HL-60 (cell line): Measurements from ENCODE around the gene ACO1.

Experiments used
- DNase-seq, 2 experiments: peaks; one replicate each; pipeline ENCODE4 v3.0.0-alpha.2; 2010 to 2020; ENCODE audit warnings: low read depth in 1 of 2, low spot score in 1 of 2
- H3K27ac ChIP-seq: fragments of 250-450 bp; sonication (Bioruptor Pico); replicated peaks from 2 replicates; pipeline ENCODE4 v1.5.1; 2020; ENCODE audit warnings: mild to moderate bottlenecking, moderate library complexity
- H3K27me3 ChIP-seq: fragments of 250-450 bp; sonication (Bioruptor Pico); 2 replicates; pipeline ENCODE4 v1.5.1; 2021; ENCODE audit warnings: mild to moderate bottlenecking, moderate library complexity; ENCODE audit not compliant: insufficient read depth, poor library complexity, severe bottlenecking
- H3K4me3 ChIP-seq: replicated peaks from 2 replicates; pipeline ENCODE4 v1.5.1; 2011; ENCODE audit warnings: mild to moderate bottlenecking, control low read depth, low read length; ENCODE audit not compliant: insufficient read depth
- CTCF ChIP-seq: IDR thresholded peaks from one replicate; pipeline ENCODE4 v1.5.1; 2011; ENCODE audit warnings: low read length, control low read depth, inconsistent platforms; ENCODE audit not compliant: insufficient read depth
- GABPA ChIP-seq: IDR thresholded peaks from 2 replicates; pipeline ENCODE4 v1.6.1; 2012; ENCODE audit warnings: low read depth
- POLR2AphosphoS5 ChIP-seq: IDR thresholded peaks from 2 replicates; pipeline ENCODE4 v1.6.1; 2012; ENCODE audit warnings: low read depth
- SPI1 ChIP-seq: IDR thresholded peaks from 2 replicates; pipeline ENCODE4 v1.6.1; 2012; ENCODE audit warnings: low read depth, mild to moderate bottlenecking, borderline replicate concordance
- TF ChIP-seq, protein P1 (sequence below): IDR thresholded peaks from 2 replicates; pipeline ENCODE4 v1.6.1; 2012; ENCODE audit warnings: low read depth; ENCODE audit not compliant: insufficient replicate concordance

The ACO1 gene

GRCh38 chr9:32389365-32389764 is 4.9 kb downstream of the ACO1 start:
- no peak overlapping the region for H3K4me3 ChIP-seq
- no peak for DNase-seq
- no peaks in the 10 kb centered on the region for H3K27me3 ChIP-seq
- H3K27ac ChIP-seq = no peak overlapping the region
- TF ChIP-seq SPI1 = no peak
- no peak for TF ChIP-seq POLR2AphosphoS5
- TF ChIP-seq CTCF = no peak
- no peak for TF ChIP-seq GABPA
- TF ChIP-seq, protein P1, sequence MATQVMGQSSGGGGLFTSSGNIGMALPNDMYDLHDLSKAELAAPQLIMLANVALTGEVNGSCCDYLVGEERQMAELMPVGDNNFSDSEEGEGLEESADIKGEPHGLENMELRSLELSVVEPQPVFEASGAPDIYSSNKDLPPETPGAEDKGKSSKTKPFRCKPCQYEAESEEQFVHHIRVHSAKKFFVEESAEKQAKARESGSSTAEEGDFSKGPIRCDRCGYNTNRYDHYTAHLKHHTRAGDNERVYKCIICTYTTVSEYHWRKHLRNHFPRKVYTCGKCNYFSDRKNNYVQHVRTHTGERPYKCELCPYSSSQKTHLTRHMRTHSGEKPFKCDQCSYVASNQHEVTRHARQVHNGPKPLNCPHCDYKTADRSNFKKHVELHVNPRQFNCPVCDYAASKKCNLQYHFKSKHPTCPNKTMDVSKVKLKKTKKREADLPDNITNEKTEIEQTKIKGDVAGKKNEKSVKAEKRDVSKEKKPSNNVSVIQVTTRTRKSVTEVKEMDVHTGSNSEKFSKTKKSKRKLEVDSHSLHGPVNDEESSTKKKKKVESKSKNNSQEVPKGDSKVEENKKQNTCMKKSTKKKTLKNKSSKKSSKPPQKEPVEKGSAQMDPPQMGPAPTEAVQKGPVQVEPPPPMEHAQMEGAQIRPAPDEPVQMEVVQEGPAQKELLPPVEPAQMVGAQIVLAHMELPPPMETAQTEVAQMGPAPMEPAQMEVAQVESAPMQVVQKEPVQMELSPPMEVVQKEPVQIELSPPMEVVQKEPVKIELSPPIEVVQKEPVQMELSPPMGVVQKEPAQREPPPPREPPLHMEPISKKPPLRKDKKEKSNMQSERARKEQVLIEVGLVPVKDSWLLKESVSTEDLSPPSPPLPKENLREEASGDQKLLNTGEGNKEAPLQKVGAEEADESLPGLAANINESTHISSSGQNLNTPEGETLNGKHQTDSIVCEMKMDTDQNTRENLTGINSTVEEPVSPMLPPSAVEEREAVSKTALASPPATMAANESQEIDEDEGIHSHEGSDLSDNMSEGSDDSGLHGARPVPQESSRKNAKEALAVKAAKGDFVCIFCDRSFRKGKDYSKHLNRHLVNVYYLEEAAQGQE = no peak

DNA sequence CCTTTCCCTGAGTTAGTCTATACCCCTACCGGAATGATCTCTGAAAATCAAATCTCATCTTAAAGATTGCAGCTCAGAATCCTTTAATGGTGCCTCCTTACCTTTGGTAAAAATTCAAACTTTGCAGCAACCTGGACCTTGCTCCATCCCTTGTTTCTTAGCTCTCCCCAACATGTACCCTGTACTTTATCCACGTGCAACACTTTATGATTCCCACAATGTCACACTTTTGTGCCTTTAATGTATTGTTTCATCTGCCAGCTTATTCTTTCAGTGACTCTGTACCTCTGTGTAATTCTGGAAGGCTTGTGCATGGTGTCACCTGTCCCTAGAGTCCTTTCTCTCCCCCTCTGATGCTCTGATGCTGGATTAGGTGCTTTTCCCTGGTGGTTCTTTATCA is 9.5 kb downstream of the ACO1 start:
- DNase-seq = no peak
- TF ChIP-seq CTCF (no peak), SPI1 (no peak), GABPA (no peak), POLR2AphosphoS5 (no peak)
- Histone ChIP-seq H3K4me3 (no peak overlapping the region), H3K27me3 (no peaks in the 10 kb centered on the region), H3K27ac (no peak overlapping the region)

DNA sequence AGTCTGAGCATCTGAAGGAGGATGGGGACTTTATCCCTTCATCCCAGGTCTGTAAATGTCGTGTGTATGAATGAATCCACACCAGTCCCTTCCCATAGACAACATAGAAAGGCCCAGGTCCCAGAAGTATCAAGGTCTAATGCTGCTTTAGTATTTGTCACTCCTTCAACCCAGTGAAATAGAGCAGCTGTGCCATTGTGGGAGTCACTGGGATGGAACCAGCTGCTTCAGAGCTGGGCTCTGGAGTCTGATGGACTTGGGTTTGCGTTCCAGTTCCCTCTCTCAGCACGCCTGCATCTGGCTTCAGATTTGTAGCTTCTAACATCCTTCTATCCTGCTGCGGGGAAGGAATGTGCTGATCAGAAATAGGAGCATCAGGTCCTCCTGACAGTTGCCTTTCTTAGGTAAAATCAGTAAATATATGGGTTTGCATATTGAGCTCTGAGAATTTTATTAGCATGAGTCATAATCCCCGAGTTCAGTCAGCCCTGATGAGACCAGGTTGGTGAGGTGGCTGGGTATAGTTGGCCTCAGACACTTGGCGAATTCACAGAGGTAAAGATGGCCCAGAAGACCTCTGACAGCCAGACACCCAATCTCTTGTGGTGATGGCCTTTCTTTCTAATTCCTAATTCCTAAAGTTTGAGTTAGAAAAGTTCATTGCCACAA is 10.1 kb downstream of the ACO1 start:
- Histone ChIP-seq H3K4me3 (no peak overlapping the region), H3K27ac (no peak overlapping the region), H3K27me3 (no peaks in the 10 kb centered on the region)
- TF ChIP-seq, protein P1 = no peak
- TF ChIP-seq GABPA = no peak
- DNase-seq = no peak

DNA sequence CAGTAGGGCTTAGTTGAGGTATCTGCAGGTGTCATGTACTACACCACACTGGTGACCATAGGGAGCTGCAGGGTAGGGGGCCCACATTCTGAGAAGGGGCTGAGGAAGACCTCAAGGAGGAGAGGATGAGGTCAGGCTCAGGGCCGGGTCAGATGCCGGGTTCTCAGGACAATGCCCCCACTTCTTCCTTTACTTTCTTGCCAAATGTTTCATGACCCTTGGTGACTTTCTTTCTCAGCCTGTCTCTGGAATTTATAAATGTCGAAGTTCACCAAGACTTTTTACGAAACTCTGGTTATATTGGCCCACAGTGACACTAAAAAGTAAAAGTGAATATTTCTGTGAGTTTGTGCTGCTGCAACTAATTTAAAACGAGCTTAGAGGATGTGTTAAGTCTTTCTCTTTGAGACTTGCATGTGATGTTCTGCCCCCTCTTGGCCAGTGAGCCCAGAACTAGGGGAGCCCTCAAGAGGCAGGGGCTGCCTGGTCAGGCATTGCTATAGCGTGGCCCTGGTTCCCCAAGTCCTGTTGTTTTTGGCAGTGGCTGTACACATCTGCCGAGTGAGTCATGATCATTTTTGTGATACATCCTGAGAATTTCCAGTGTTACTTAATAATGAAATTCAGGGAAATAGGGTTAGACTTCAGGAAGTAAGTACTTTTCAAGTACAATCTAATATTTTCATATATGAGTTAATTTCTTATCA is 11.2 kb downstream of the ACO1 start:
- DNase-seq = no peak
- Histone ChIP-seq H3K27me3 (no peaks in the 10 kb centered on the region), H3K27ac (no peak overlapping the region), H3K4me3 (no peak overlapping the region)
- TF ChIP-seq GABPA = no peak
- no peak for TF ChIP-seq POLR2AphosphoS5
- TF ChIP-seq, protein P1 = no peak
- no peak for TF ChIP-seq SPI1
- TF ChIP-seq CTCF = no peak
